Transverse colon (tissue), 3 donors: ENCODE results near the gene ZNF385D.

Experiments
- CTCF ChIP-seq, 5 experiments: fragments of 200-600 bp in 3 of 5; fragments of 450-650 bp in 2 of 5; sonication (generic) in 3 of 5; IDR thresholded peaks; 1 replicate in 2 of 5; 2 replicates in 3 of 5; pipeline ENCODE4 v1.5.1; 2016 to 2017; ENCODE audit warnings: antibody characterized with exemption in 5 of 5, inconsistent platforms in 3 of 5, mild to moderate bottlenecking in 2 of 5, moderate library complexity in 1 of 5
- POLR2A ChIP-seq: fragments of 450-650 bp; IDR thresholded peaks from one replicate; pipeline ENCODE4 v1.6.1; 2016; ENCODE audit warnings: antibody characterized with exemption, mild to moderate bottlenecking, moderate library complexity

GRCh38 chr3:21390136-21390535 is 360.9 kb downstream of the ZNF385D start:
- TF ChIP-seq CTCF (IDR thresholded peaks at IDR 0.05) (no peak), POLR2A (no peak)
